Peyer's patch (tissue), 4 donors: ENCODE measurements around the gene DDIT4. TPM values are rescaled to one million over a fixed set of nuclear protein-coding genes. Genes with fewer than 3 reads are reported as not detected.

Experiments
- DNase-seq, 3 donors: peaks; one replicate each; pipeline ENCODE4 v3.0.0-alpha.2; 2017 to 2019
- H3K27ac ChIP-seq, 4 donors: fragments of 200-600 bp; sonication (generic); one replicate each; pipeline ENCODE4 v1.5.1; 2016 to 2019
- H3K27me3 ChIP-seq, 2 donors: fragments of 200-600 bp; sonication (generic); one replicate each; pipeline ENCODE4 v1.5.1; 2019
- H3K36me3 ChIP-seq, 3 donors: fragments of 200-600 bp; sonication (generic); one replicate each; pipeline ENCODE4 v1.5.1; 2016 to 2019
- H3K4me1 ChIP-seq, 4 donors: fragments of 200-600 bp; sonication (generic); one replicate each; pipeline ENCODE4 v1.5.1; 2016 to 2019
- H3K4me3 ChIP-seq, 4 donors: fragments of 200-600 bp; sonication (generic); 1 replicate in 3 of 4; 2 replicates in 1 of 4; pipeline ENCODE4 v1.5.1; 2016 to 2019; ENCODE audit warnings: mild to moderate bottlenecking in 1 of 4
- H3K9me3 ChIP-seq, 4 donors: fragments of 200-600 bp; sonication (generic); one replicate each; pipeline ENCODE4 v1.5.1; 2016 to 2019; ENCODE audit warnings: mild to moderate bottlenecking in 1 of 4
- POLR2A ChIP-seq, 2 donors: fragments of 450-650 bp; IDR thresholded peaks; one replicate each; pipeline ENCODE4 v1.5.1; 2017; ENCODE audit warnings: antibody characterized with exemption in 2 of 2, mild to moderate bottlenecking in 2 of 2, moderate library complexity in 2 of 2
- total RNA-seq, 4 donors: library from RNA; depleted of rRNA; stranded (reverse); fragments of >200 nt; gene quantifications; one replicate each; pipeline ENCODE4 v1.1.0, GENCODE V29; 2016
- TF ChIP-seq, protein P1 (sequence below), 6 experiments: fragments of 450-650 bp in 4 of 6; fragments of 200-600 bp in 2 of 6; sonication (generic) in 1 of 6; IDR thresholded peaks; one replicate each; pipeline ENCODE4 v1.5.1; 2017 to 2019; ENCODE audit warnings: antibody characterized with exemption in 6 of 6, mild to moderate bottlenecking in 3 of 6, moderate library complexity in 1 of 6

DDIT4 gene
- total RNA-seq, 4 donors from 2014 or later: 80.6 to 275 (median 123) TPM

- peak overlapping the region; percentile 91 to 95 (median 94) for H3K27ac ChIP-seq
- peak in 2 of 3 donors; percentile 59 to 69 for DNase-seq
- H3K36me3 ChIP-seq: no peaks in the 10 kb centered on the region
- H3K4me1 ChIP-seq: peaks cover 8 to 60% (median 42%) of the 10 kb centered on the region in 4 donors
- TF ChIP-seq, protein P1, sequence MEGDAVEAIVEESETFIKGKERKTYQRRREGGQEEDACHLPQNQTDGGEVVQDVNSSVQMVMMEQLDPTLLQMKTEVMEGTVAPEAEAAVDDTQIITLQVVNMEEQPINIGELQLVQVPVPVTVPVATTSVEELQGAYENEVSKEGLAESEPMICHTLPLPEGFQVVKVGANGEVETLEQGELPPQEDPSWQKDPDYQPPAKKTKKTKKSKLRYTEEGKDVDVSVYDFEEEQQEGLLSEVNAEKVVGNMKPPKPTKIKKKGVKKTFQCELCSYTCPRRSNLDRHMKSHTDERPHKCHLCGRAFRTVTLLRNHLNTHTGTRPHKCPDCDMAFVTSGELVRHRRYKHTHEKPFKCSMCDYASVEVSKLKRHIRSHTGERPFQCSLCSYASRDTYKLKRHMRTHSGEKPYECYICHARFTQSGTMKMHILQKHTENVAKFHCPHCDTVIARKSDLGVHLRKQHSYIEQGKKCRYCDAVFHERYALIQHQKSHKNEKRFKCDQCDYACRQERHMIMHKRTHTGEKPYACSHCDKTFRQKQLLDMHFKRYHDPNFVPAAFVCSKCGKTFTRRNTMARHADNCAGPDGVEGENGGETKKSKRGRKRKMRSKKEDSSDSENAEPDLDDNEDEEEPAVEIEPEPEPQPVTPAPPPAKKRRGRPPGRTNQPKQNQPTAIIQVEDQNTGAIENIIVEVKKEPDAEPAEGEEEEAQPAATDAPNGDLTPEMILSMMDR (IDR thresholded peaks at IDR 0.05): peak in 1 of 6 experiments; percentile 1
- TF ChIP-seq POLR2A (IDR thresholded peaks at IDR 0.05): peak in 1 of 2 donors; percentile 9
- no peaks in the 10 kb centered on the region for H3K9me3 ChIP-seq
- H3K27me3 ChIP-seq: no peaks in the 10 kb centered on the region
- peak overlapping the region; percentile 50 to 60 (median 52) for H3K4me3 ChIP-seq
These were observed 12.5 kb upstream of the DDIT4 start for GRCh38 chr10:72260976-72261783.

DNA sequence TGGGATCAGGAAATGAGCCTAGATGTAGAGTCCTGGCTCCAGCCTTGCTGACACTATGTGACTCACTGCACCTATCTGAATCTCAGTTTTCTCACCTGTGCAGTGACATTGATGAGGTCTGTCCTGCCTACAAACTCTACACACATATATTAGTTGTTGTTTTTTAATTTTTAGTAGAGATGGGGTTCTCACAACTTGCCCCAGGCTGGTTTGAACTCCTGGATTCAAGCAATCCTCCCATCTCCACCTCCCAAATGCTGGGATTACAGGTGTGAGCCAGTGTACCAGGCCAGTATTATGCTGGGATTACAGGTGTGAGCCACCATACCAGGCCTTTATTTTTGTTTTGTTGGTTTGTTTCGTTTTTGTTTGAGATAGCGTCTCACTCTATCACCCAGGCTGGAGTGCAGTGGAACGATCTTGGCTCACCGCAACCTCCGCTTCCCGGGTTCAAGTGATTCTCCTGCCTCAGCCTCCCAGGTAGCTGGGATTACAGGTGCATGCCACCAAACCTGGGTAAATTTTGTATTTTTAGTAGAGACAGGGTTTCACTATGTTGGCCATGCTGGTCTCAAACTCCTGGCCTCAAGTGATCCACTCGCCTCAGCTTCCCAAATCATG lies 11.8 kb upstream of the DDIT4 start:
- TF ChIP-seq POLR2A (IDR thresholded peaks at IDR 0.05): peak in 1 of 2 donors; percentile 7
- TF ChIP-seq, protein P1 (IDR thresholded peaks at IDR 0.05): no peak
- Histone ChIP-seq H3K4me1 (peaks cover 8 to 53% (median 39%) of the 10 kb centered on the region in 4 donors), H3K27ac (peak overlapping the region; percentile 91 to 95 (median 94)), H3K4me3 (peak overlapping the region in 2 of 4 donors; percentile 52 to 53), H3K9me3 (no peaks in the 10 kb centered on the region), H3K36me3 (no peaks in the 10 kb centered on the region), H3K27me3 (no peaks in the 10 kb centered on the region)
- DNase-seq: no peak

DNA sequence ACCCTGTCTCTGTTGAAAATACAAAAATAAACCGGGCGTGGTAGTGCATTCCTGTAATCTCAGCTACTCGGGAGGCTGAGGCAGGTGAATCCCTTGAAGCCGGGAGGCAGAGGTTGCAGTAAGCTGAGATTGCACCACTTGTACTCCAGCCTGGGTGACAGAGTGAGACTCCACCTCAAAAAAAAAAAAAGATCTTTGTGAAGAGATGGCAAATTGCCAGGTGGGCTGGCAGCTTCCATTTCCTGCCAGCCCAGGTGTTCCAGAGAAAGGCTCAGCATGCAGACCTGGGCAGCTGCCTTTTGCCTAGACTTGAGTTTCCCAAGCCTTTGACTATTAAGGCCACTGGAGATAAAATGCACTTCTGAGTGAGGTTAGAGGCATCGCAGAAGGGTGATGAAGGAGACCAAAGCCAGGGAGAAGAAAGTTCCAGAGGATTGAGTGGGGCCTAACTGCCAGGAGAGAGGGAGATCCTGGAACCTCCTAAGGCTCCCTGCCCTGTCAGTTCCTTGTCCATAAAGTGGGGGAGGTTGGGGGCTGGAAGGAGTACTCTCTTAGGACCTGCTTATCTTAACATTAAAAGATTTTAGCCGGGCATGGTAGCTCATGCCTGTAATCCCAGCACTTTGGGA lies 10.0 kb upstream of the DDIT4 start:
- H3K27ac ChIP-seq: peak overlapping the region; percentile 20 to 82 (median 62)
- H3K9me3 ChIP-seq: no peaks in the 10 kb centered on the region
- no peaks in the 10 kb centered on the region for H3K27me3 ChIP-seq
- peaks cover 8 to 46% (median 34%) of the 10 kb centered on the region in 4 donors for H3K4me1 ChIP-seq
- H3K36me3 ChIP-seq: no peaks in the 10 kb centered on the region
- TF ChIP-seq, protein P1 (IDR thresholded peaks at IDR 0.05): no peak
- TF ChIP-seq POLR2A (IDR thresholded peaks at IDR 0.05): peak in 1 of 2 donors; percentile 48
- no peak overlapping the region for H3K4me3 ChIP-seq
- DNase-seq: peak; percentile 71 to 85 (median 76)

DNA sequence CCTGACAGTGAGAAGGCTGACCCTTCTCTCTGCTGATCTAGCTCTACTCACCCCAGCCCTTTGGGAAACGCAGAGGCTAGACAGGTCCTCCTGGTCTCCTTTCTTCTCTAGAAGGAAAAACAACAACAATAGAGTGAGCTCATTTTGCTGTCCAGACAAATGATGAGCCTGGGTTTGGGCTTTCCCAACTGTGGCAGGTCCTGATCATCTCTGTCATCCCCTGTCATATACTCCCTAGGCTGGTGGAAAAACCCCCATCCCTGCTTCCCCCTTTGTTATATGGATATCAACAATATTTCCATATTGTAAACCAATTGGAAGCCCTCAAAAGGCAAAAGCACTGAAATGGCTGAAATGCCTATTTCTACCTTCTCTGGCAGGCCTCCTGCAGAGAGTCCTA lies 9.2 kb upstream of the DDIT4 start:
- no peak for DNase-seq
- no peaks in the 10 kb centered on the region for H3K9me3 ChIP-seq
- no peaks in the 10 kb centered on the region for H3K27me3 ChIP-seq
- no peak overlapping the region for H3K4me3 ChIP-seq
- peak overlapping the region in 1 of 4 donors; percentile 31 for H3K27ac ChIP-seq
- H3K4me1 ChIP-seq: peaks cover 8 to 38% (median 28%) of the 10 kb centered on the region in 4 donors
- TF ChIP-seq, protein P1 (IDR thresholded peaks at IDR 0.05): no peak
- no peaks in the 10 kb centered on the region for H3K36me3 ChIP-seq

DNA sequence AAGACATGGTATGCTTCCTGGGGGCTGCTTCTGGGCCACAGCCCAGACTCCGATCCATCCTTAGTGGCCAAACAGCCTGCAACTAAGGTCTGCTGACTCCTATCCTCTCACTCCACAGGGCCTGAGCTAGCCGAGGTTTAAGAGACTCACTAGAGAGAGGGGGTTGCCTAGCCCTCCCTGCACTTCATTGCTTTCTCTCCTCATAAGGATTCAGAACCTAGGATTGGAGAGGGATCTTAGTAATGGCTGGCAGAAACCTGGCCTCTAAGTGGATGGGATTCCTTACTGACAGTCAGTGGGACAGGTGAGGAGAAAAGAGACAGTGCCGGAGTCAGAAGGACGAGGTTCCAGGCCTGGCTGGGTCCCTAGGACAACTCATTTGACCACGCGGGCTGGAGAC lies 8.2 kb upstream of the DDIT4 start:
- H3K4me3 ChIP-seq: no peak overlapping the region
- H3K27ac ChIP-seq: peak overlapping the region in 1 of 4 donors; percentile 31
- TF ChIP-seq, protein P1 (IDR thresholded peaks at IDR 0.05): no peak
- no peak for TF ChIP-seq POLR2A (IDR thresholded peaks at IDR 0.05)

More for the DNA sequence above, 8.2 kb upstream of the DDIT4 start:
- peaks cover 8 to 28% (median 18%) of the 10 kb centered on the region in 4 donors for H3K4me1 ChIP-seq
- no peaks in the 10 kb centered on the region for H3K9me3 ChIP-seq
- H3K36me3 ChIP-seq: no peaks in the 10 kb centered on the region
- DNase-seq: no peak
- H3K27me3 ChIP-seq: no peaks in the 10 kb centered on the region
